GM21717 (cell line): ENCODE data around the gene RWDD4.
"Not testable (repeated sequence)": the region's sequence is repeated elsewhere in the genome, so short reads cannot be mapped to it uniquely, and the experiment has no call there.

Experiments
- ATAC-seq: cut with Tn5 transposase; IDR thresholded peaks from one replicate; pipeline ENCODE4 v1.9.1; 2021; ENCODE audit warnings: mild to moderate bottlenecking, moderate library complexity; ENCODE audit not compliant: unreplicated experiment

Gene RWDD4

DNA sequence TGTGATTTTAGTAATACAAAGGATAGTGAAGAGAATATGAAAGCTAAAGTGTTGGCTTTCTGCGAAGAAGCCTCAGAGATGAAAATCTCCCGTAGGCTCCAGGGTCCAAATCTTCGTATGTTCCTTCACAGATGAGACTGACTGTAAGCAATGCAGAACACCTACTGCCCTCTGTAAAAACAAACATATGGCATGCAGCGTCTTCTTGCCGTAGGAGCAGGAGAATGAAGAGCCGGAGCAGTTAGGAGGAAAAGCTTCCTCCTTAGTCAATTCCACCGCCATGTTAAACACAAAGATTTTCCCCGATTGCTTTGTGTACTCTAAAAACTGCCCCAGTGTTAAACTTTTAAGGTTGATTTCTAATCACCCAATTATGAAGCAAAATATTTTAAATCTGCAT lies 22.5 kb downstream of the RWDD4 start:
- ATAC-seq, result no peak

DNA sequence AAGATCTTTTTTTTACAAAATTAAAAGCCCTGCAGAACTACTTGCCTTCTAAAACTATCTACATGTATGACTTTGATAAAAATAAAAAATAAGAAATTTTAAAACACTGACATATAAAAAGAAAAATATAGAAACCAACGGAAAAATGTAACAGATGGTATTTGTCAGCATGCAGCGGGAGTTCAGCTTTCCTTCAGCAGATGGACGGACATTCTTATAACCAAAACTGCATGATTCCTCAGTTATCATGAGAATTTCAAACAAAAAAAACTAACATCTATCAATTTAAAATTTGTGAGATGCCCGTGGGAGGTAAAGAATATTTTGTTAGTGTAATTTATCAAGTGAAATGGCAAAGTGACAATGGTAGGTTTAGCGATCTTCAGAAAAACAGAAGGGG lies 23.2 kb downstream of the RWDD4 start:
- ATAC-seq, result no peak

DNA sequence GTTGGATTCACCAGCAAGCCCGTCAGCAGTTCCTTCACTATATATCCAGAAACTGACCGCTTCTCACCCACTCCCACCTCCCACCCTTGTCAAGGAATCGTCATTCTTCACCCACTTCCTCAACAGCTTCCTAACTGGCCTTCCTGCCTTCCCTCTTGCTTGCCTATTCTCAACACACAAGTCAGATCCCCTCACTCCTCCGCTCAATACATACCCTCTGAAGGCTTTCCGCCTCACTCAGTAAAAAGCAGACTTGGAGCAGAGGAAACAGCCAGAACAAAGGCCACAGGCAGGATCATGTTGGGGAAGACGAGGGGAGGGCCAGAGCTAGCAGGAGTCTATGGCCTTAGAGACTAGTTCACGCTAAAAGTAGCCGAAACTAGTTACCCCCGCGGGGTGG lies 23.7 kb downstream of the RWDD4 start:
- no peak for ATAC-seq

DNA sequence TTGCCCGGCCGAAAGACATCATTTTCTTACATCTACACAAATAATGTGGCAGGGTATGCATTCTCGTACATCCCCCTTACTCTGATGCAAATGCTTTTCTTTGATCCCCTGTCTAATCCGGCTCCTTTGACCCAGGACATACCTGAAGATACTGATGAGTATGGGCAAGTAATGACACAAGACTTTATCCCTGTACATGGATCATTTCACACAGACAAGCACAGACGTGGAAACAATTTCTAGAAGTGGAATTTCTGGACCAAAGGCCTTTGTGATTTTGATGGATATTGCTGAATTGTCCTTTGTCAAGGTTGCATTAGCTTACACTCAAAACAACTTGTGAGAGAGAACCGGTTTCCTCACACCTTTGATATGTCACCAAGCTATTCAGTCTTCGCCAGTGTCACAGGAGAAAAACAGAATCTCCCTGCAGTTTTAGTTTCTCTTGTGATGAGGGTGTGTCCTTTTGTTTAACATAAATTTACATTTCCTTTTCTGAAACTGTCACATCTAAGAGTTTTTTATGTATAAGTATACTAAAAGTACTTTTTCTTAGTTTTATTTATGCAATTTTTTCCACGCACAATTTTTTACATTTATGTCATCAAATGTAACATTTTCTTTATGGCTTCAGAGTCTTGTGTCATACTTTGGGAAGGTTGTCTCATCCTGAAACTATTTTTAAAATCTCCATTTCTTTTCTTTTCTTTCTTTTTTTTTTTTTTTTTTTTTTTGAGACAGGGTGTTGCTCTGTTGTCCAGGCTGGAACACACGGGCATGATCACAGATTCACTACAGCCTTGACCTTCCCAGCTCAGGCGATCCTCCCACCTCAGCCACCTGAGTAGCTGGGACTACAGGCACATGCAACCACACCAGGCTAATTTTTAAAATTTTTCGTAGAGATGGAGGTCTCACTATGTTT lies 25.2 kb downstream of the RWDD4 start:
- ATAC-seq, result no peak

GRCh38 chr4:183632689-183633088 lies 26.3 kb downstream of the RWDD4 start:
- no peak for ATAC-seq

- ATAC-seq, result no peak
These were observed 27.3 kb downstream of the RWDD4 start for GRCh38 chr4:183631577-183632198.

- no peak for ATAC-seq
These were observed 30.9 kb downstream of the RWDD4 start for GRCh38 chr4:183627979-183628588.

GRCh38 chr4:183627286-183627685 lies 31.7 kb downstream of the RWDD4 start:
- not testable (repeated sequence) for ATAC-seq

- no peak for ATAC-seq
These were observed 32.8 kb downstream of the RWDD4 start for GRCh38 chr4:183626168-183626567.

DNA sequence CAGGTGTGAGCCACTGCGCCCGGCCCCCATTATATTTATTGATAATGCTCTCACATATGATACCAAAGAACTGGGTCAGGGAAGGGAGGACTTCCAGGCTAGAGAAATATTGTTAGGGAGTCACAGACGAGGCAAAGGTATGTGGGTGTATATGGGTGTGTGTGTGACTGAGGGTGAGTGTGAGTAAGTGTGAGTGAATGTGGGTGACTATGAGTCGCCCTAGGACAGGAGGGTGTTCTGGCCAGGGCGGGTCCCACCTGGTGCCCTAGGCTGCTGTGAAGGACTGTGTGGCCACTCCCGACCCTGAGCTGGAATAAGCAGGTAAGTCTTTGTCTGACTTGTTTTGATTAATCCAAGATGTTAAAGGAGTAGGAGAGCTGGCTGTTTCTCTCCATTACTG lies 34.4 kb downstream of the RWDD4 start:
- no peak for ATAC-seq

DNA sequence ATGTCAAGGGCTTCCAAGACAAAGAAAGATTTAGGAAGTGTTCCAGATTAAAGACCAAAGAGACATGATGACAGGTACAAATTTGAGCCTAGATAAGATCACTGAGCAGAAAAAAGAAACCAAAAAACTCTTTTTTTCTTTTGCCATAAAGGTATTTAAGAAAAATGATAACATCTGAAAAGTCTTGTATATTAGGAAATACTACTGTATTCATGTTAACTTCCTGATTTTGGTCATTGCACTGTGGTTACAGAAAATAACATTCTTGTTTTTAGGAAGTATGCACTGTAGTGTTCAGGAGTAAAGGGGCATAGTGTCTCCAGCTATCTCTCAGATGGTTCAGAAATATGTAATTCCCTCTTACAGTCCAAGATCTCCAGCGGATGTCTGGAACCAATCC lies 37.1 kb downstream of the RWDD4 start:
- ATAC-seq, result no peak

GRCh38 chr4:183620421-183620820 lies 38.6 kb downstream of the RWDD4 start:
- ATAC-seq, result no peak

DNA sequence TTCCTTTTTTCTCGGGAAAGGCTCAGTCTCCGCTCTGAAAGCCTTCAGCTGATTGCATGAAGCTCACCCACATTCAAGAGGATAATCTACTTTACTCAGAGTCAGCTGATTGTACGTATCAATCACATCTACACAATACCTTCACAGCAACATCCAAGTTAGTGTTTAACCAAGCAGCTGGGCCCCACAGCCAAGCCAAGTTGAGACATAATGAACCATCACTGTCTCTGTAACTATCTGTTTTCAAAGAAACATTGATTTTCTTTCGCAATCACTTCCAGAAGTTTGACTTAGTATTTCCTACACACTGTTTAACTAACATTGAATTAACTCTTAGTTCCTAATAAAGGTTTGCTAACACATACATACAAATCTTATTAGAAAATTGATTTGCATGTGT lies 40.3 kb downstream of the RWDD4 start:
- no peak for ATAC-seq

GRCh38 chr4:183617075-183617474 lies 41.9 kb downstream of the RWDD4 start:
- no peak for ATAC-seq

DNA sequence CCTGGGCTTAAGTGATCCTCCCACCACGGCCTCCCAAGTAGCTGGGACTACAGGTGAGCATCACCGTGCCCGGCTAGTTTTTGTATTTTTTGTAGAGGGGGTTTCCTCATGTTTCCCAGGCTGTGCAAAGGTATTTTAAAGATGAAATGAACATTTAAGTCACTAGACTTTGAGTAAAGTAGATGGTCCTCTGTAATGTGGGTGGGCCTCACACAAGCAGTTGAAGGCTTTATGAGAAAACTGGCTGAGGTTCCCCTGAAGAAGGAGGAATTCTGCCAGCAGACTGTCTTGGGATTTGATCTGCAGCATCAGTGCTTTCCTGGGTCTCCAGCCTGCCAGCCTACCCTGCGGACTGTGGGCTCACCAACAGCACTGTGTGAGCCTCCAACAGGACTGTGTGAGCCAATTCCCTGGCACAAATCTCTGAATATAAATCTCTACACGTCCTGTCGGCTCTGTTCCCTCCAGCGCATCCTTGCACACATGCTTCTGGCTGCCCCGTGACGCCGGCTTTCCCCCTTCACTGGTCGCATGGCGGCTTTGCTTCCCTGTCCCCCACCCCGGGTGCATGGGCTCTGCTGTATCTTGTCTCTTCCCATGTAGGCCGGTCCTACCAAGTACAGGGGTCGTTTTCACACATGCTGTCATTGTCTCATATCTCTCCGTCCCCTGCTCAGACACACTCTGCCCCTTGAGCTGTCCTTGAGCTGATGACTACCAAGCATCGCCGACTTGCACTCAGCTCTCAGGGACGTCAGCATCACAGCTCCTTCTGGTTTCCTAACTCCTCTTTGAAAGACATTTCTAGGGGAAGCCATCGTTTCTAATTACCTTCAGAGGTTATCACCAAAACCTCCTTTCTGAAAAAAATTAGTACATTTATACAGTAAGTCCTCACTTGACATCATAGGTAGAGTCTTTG lies 46.4 kb downstream of the RWDD4 start:
- ATAC-seq, result no peak

GRCh38 chr4:183611210-183611830 lies 47.7 kb downstream of the RWDD4 start:
- ATAC-seq, result no peak

DNA sequence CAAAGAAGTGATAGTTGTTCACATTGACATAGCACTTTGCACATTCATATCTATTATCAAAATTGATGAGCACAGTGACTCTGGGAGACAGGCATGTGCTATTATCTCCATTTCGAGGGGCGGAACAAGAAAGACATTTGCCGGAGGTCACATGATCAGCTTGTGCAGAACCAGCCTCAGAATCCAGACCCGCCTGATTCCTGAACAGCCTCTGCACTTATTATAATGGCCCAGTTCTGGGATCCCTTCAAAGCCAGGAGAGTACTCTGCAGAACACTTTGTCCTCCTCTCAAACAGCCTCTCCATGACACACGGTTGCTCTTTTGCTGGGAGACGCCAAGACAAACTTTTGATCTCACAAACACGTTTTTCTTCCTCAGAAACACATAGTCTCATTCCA lies 48.4 kb downstream of the RWDD4 start:
- no peak for ATAC-seq

DNA sequence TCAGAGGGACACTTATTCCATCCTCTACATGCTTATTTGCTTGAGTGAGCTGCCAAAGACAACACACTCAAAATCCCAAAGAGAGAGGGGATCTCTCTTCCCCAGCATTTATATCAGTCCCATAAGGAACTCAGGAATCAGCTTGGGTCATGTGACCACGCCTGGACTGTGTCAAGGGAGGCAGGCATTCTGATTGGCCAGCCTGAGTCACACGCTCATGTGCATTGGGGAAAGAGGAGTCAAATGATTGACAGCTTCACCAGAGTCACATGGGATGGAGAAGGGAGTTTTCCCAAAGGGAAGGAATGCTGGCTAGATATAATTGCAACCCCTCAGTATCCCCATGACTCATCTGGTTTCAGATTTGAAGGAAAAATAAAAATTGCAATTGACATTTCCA lies 49.0 kb downstream of the RWDD4 start:
- no peak for ATAC-seq

GRCh38 chr4:183609151-183609550 lies 49.8 kb downstream of the RWDD4 start:
- no peak for ATAC-seq

- no peak for ATAC-seq
These were observed 51.1 kb downstream of the RWDD4 start for GRCh38 chr4:183607894-183608293.
